HepG2 (cell line): Measurements from ENCODE around the gene ADGRG1. TPM values are rescaled to one million over a fixed set of nuclear protein-coding genes. Genes with fewer than 3 reads are reported as not detected.

ENCODE experiments used
- BCL6 ChIP-seq: IDR thresholded peaks from 2 replicates; pipeline ENCODE4 v1.6.1; 2016; ENCODE audit warnings: missing genetic modification reagents, missing compliant biosample characterization
- CENPT ChIP-seq: sonication (generic); formaldehyde crosslinking; IDR thresholded peaks from 2 replicates; pipeline ENCODE4 v1.8.0; 2022; ENCODE audit warnings: low read depth, mild to moderate bottlenecking, moderate library complexity, missing genetic modification reagents
- DNMT1 ChIP-seq: sonication (generic); formaldehyde crosslinking; IDR thresholded peaks from 2 replicates; pipeline ENCODE4 v1.5.1; 2020; ENCODE audit warnings: mild to moderate bottlenecking, missing genetic modification reagents
- ELK4 ChIP-seq: sonication (generic); formaldehyde crosslinking; IDR thresholded peaks from 2 replicates; pipeline ENCODE4 v1.9.0; 2021; ENCODE audit warnings: missing genetic modification reagents, borderline replicate concordance
- HDAC2 ChIP-seq: sonication (generic); formaldehyde crosslinking; IDR thresholded peaks from 2 replicates; pipeline ENCODE4 v1.4.0; 2020; ENCODE audit warnings: missing genetic modification reagents
- HNRNPL ChIP-seq: fragments of 200-400 bp; formaldehyde crosslinking; IDR thresholded peaks from 2 replicates; pipeline ENCODE4 v1.6.1; 2017; ENCODE audit warnings: mild to moderate bottlenecking, low read depth, low read length
- MAF1 ChIP-seq: sonication (generic); formaldehyde crosslinking; IDR thresholded peaks from 2 replicates; pipeline ENCODE4 v1.5.0; 2020; ENCODE audit warnings: missing genetic modification reagents, borderline replicate concordance
- MAX ChIP-seq: IDR thresholded peaks from 2 replicates; pipeline ENCODE4 v1.6.1; 2012; ENCODE audit warnings: inconsistent platforms
- SMAD3 ChIP-seq: sonication (generic); formaldehyde crosslinking; IDR thresholded peaks from 2 replicates; pipeline ENCODE4 v1.4.0; 2020; ENCODE audit warnings: missing genetic modification reagents
- SRY ChIP-seq: sonication (generic); formaldehyde crosslinking; IDR thresholded peaks from 2 replicates; pipeline ENCODE4 v1.8.0; 2022; ENCODE audit warnings: mild to moderate bottlenecking, missing genetic modification reagents
- SYNCRIP ChIP-seq: fragments of 200-400 bp; formaldehyde crosslinking; IDR thresholded peaks from 2 replicates; pipeline ENCODE4 v1.6.1; 2018; ENCODE audit warnings: mild to moderate bottlenecking, low read depth, low read length; ENCODE audit not compliant: insufficient read depth
- TARDBP ChIP-seq: sonication (generic); formaldehyde crosslinking; IDR thresholded peaks from 2 replicates; pipeline ENCODE4 v1.8.0; 2022; ENCODE audit warnings: mild to moderate bottlenecking, missing genetic modification reagents
- THAP7 ChIP-seq: sonication (generic); formaldehyde crosslinking; IDR thresholded peaks from 2 replicates; pipeline ENCODE4 v1.8.1; 2023; ENCODE audit warnings: mild to moderate bottlenecking, missing genetic modification reagents
- WIZ ChIP-seq: sonication (generic); formaldehyde crosslinking; IDR thresholded peaks from 2 replicates; pipeline ENCODE4 v1.5.1; 2020; ENCODE audit warnings: mild to moderate bottlenecking, missing genetic modification reagents
- YY1 ChIP-seq: IDR thresholded peaks from 2 replicates; pipeline ENCODE4 v1.6.1; 2011; ENCODE audit warnings: low read length, low read depth, moderate library complexity, mild to moderate bottlenecking; ENCODE audit not compliant: insufficient read depth, insufficient replicate concordance
- ZBTB49 ChIP-seq: sonication (generic); formaldehyde crosslinking; IDR thresholded peaks from 2 replicates; pipeline ENCODE4 v1.4.0; 2020; ENCODE audit warnings: missing genetic modification reagents, borderline replicate concordance
- ZFX ChIP-seq: sonication (generic); formaldehyde crosslinking; IDR thresholded peaks from 2 replicates; pipeline ENCODE4 v1.4.0; 2020; ENCODE audit warnings: mild to moderate bottlenecking, low read depth, missing genetic modification reagents, moderate library complexity
- ZHX1 ChIP-seq: sonication (generic); formaldehyde crosslinking; IDR thresholded peaks from 2 replicates; pipeline ENCODE4 v1.8.1; 2022; ENCODE audit warnings: low read depth, mild to moderate bottlenecking, missing genetic modification reagents
- ZNF10 ChIP-seq: sonication (generic); formaldehyde crosslinking; IDR thresholded peaks from 2 replicates; pipeline ENCODE4 v1.4.0; 2020; ENCODE audit warnings: mild to moderate bottlenecking, low read depth, missing genetic modification reagents, borderline replicate concordance
- ZNF354B ChIP-seq: sonication (generic); formaldehyde crosslinking; IDR thresholded peaks from 2 replicates; pipeline ENCODE4 v1.8.0; 2022; ENCODE audit warnings: mild to moderate bottlenecking, missing genetic modification reagents
- ZNF550 ChIP-seq: sonication (generic); formaldehyde crosslinking; IDR thresholded peaks from 2 replicates; pipeline ENCODE4 v1.4.0; 2020; ENCODE audit warnings: mild to moderate bottlenecking, missing genetic modification reagents, borderline replicate concordance
- ZNF749 ChIP-seq: sonication (generic); formaldehyde crosslinking; IDR thresholded peaks from 2 replicates; pipeline ENCODE4 v1.8.0; 2022; ENCODE audit warnings: mild to moderate bottlenecking, missing genetic modification reagents, moderate library complexity, borderline replicate concordance
- ZNF816 ChIP-seq: sonication (generic); formaldehyde crosslinking; IDR thresholded peaks from 2 replicates; pipeline ENCODE4 v1.8.0; 2022; ENCODE audit warnings: missing genetic modification reagents, mild to moderate bottlenecking, borderline replicate concordance
- ZNF883 ChIP-seq: sonication (generic); formaldehyde crosslinking; IDR thresholded peaks from 2 replicates; pipeline ENCODE4 v1.5.1; 2020; ENCODE audit warnings: mild to moderate bottlenecking, missing genetic modification reagents; ENCODE audit errors: not compliant biosample characterization
- polyA plus RNA-seq, 8 experiments: library from polyadenylated mRNA; depleted of rRNA in 3 of 8; stranded (reverse) in 7 of 8; unstranded in 1 of 8; fragments of >200 nt; fragmentation: Illumina TruSeq in 4 of 8; extraction: Trizol in 4 of 8; gene quantifications; 2 replicates each; pipeline versions ENCODE4 v1.2.1 to v1.2.3, GENCODE V29; 2011 to 2016; ENCODE audit warnings: low read depth in 4 of 8, missing spikeins in 1 of 8, mixed read lengths in 1 of 8; ENCODE audit not compliant: insufficient read depth in 1 of 8
- total RNA-seq, 5 experiments: library from RNA; depleted of rRNA; stranded (reverse); fragments of >200 nt; fragmentation: Illumina TruSeq; extraction: Trizol; gene quantifications; 2 replicates each; pipeline ENCODE4 v1.2.3, GENCODE V29; 2016; ENCODE audit warnings: low read depth in 1 of 5

ADGRG1 gene
- total and polyA plus RNA-seq, 2 of the 13 experiments (the other 11 are each of a cell fraction or from before 2014, with no cell fraction given): 2.7 to 5.9 TPM

- TF ChIP-seq SMAD3 (CRISPR knock-in tag) (no peak), CENPT (CRISPR knock-in tag) (no peak), MAX (no peak), DNMT1 (CRISPR knock-in tag) (no peak), SYNCRIP (no peak), HDAC2 (no peak), ZNF354B (no peak), ZNF749 (no peak), THAP7 (CRISPR knock-in tag) (no peak; the same call in 1 of the 2 replicates), MAF1 (0 out of 2 replicates have a peak, but pooled peaks have one; percentile 7), ZHX1 (CRISPR knock-in tag) (no peak), BCL6 (no peak), TARDBP (CRISPR knock-in tag) (no peak; the same call in 1 of the 2 replicates), ZFX (CRISPR knock-in tag) (no peak), YY1 (no peak), ZNF883 (CRISPR knock-in tag) (no peak), ZNF550 (CRISPR knock-in tag) (no peak), ELK4 (CRISPR knock-in tag) (no peak), ZNF10 (CRISPR knock-in tag) (no peak), ZNF816 (CRISPR knock-in tag) (no peak), WIZ (CRISPR knock-in tag) (no peak), HNRNPL (no peak), ZBTB49 (CRISPR knock-in tag) (no peak), SRY (CRISPR knock-in tag) (no peak)
Observed at GRCh38 chr16:57667048-57667525, 38.7 kb downstream of the ADGRG1 start (continued).
